GM10847 (cell line): ENCODE data around the gene GLT8D2.

Experiments used
- POLR2A ChIP-seq: IDR thresholded peaks from 2 replicates; pipeline ENCODE4 v1.6.1; 2011; ENCODE audit not compliant: insufficient read length; ENCODE audit errors: extremely low read depth

The GLT8D2 gene

GRCh38 chr12:104049903-104050356 lies at the start of gene GLT8D2:
Gene GLT8D2 (minus strand): TSS chr12:104050187. CDS start chr12:104019648, 30,539 bp downstream.
- TF ChIP-seq POLR2A: no peak

GRCh38 chr12:104097954-104098353 lies 48.0 kb upstream of the GLT8D2 start:
- TF ChIP-seq POLR2A: no peak

- TF ChIP-seq POLR2A: no peak
Observed at GRCh38 chr12:104095289-104095688, 45.3 kb upstream of the GLT8D2 start.

GRCh38 chr12:104094284-104094683 lies 44.3 kb upstream of the GLT8D2 start:
- TF ChIP-seq POLR2A: no peak

GRCh38 chr12:104091136-104091535 lies 41.1 kb upstream of the GLT8D2 start:
- TF ChIP-seq POLR2A: no peak

GRCh38 chr12:104090685-104091084 lies 40.7 kb upstream of the GLT8D2 start:
- TF ChIP-seq POLR2A: no peak

- no peak for TF ChIP-seq POLR2A
Observed at GRCh38 chr12:104083769-104084475, 33.9 kb upstream of the GLT8D2 start.

GRCh38 chr12:104080764-104081163 lies 30.8 kb upstream of the GLT8D2 start:
- no peak for TF ChIP-seq POLR2A

- no peak for TF ChIP-seq POLR2A
Observed at GRCh38 chr12:104079024-104079423, 29.0 kb upstream of the GLT8D2 start.

GRCh38 chr12:104073699-104074098 lies 23.7 kb upstream of the GLT8D2 start:
- TF ChIP-seq POLR2A: no peak

GRCh38 chr12:104072099-104072498 lies 22.1 kb upstream of the GLT8D2 start:
- TF ChIP-seq POLR2A: no peak

GRCh38 chr12:104064842-104065427 lies 14.9 kb upstream of the GLT8D2 start:
- no peak for TF ChIP-seq POLR2A

GRCh38 chr12:104064031-104064841 lies 14.2 kb upstream of the GLT8D2 start, which contains the start of gene HCFC2:
Gene HCFC2 (plus strand): TSS chr12:104064531. CDS start chr12:104064561, 30 bp downstream.
- TF ChIP-seq POLR2A: peak; percentile 57

- no peak for TF ChIP-seq POLR2A
Observed at GRCh38 chr12:104063712-104064030, 13.7 kb upstream of the GLT8D2 start.

GRCh38 chr12:104060791-104061190 lies 10.8 kb upstream of the GLT8D2 start:
- TF ChIP-seq POLR2A: no peak

- no peak for TF ChIP-seq POLR2A
Observed at GRCh38 chr12:104059963-104060362, 10.0 kb upstream of the GLT8D2 start.
